PC-3 (cell line): Measurements from ENCODE around the gene CDCP1.

Experiments
- CTCF ChIP-seq: fragments of 300-600 bp; sonication (generic); conservative IDR thresholded peaks from 2 replicates; pipeline ENCODE4 v1.5.1; 2017; ENCODE audit warnings: antibody characterized with exemption, low read depth, mild to moderate bottlenecking, low read length
- EZH2 ChIP-seq: fragments of 300-600 bp; sonication (generic); IDR thresholded peaks from one replicate; pipeline ENCODE4 v1.6.1; 2017; ENCODE audit warnings: antibody characterized with exemption, mild to moderate bottlenecking, low read length; ENCODE audit not compliant: unreplicated experiment
- EZH2phosphoT487 ChIP-seq: fragments of 300-600 bp; sonication (generic); IDR thresholded peaks from 2 replicates; pipeline ENCODE4 v1.6.1; 2018; ENCODE audit warnings: mild to moderate bottlenecking, antibody characterized with exemption, low read length, borderline replicate concordance

DNA sequence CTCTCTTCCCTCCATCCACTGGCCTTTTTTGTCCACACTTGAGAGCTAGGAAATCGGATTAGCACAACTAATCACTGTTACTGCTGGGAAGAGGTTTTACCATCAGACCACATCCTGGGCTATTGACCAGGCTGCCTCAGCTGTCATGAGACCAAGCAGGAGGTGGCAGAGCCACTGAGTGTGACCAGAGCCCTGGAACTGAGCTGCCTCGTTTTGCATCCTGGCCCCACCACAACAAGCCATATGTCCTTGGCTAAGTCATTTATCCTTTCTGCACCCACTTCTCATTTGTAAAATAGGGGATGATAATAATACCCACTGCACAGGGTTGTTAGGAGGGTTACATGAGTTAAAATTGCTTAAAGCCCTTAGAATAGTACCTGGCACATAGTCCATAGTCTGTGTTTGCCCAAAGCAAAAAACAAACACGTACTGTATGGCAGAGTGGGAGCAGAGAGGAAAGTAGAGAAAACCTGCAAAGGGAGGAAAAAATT, 45.8 kb upstream of the CDCP1 start:
- TF ChIP-seq CTCF (no peak), EZH2 (no peak), EZH2phosphoT487 (no peak)
